H1 (cell line): ENCODE measurements around the gene GRK3. TPM values are rescaled to one million over a fixed set of nuclear protein-coding genes. Genes with fewer than 3 reads are reported as not detected.

Experiments used
- CHD7 ChIP-seq: fragments of 300-600 bp; sonication (generic); IDR thresholded peaks from 2 replicates; pipeline ENCODE4 v1.7.1; 2012; ENCODE audit warnings: low read length, moderate library complexity, mild to moderate bottlenecking, inconsistent platforms; ENCODE audit not compliant: insufficient replicate concordance
- HDAC6 ChIP-seq: IDR thresholded peaks from one replicate; pipeline ENCODE4 v1.7.1; 2012; ENCODE audit warnings: low read depth, mild to moderate bottlenecking, inconsistent platforms, low read length, moderate library complexity
- NRF1 ChIP-seq: IDR thresholded peaks from 2 replicates; pipeline ENCODE4 v1.6.1; 2011; ENCODE audit warnings: mild to moderate bottlenecking, low read depth, low read length, improper control_type of control experiment
- RBBP5 ChIP-seq: IDR thresholded peaks from 2 replicates; pipeline ENCODE4 v1.7.1; 2012; ENCODE audit warnings: low read depth, mild to moderate bottlenecking, inconsistent platforms, low read length, moderate library complexity, borderline replicate concordance
- polyA plus RNA-seq, 7 experiments: library from polyadenylated mRNA; depleted of rRNA in 3 of 7; stranded (reverse) in 5 of 7; unstranded in 2 of 7; fragments of >200 nt in 5 of 7; fragments of 200-250 nt in 2 of 7; gene quantifications; 1 replicate in 5 of 7; 2 replicates in 1 of 7; 4 replicates in 1 of 7; pipeline versions ENCODE4 v1.2.1 to v1.2.3, GENCODE V29; 2011 to 2013; ENCODE audit warnings: missing spikeins in 2 of 7, mixed read lengths in 2 of 7
- total RNA-seq: library from RNA; stranded (reverse); fragmentation: NEBNext Ultra II Directional; extraction: Animal tissue kit (Norgen Biotek cat#: 25700); gene quantifications from 2 replicates; pipeline ENCODE4 v1.2.1, GENCODE V29; 2021

The GRK3 gene
- total and polyA plus RNA-seq, 2 of the 8 experiments (the other 6 are each of a cell fraction or from before 2014, with no cell fraction given) = 7.5 to 35.3 TPM

- TF ChIP-seq CHD7 = no peak
- TF ChIP-seq RBBP5 = no peak
- no peak for TF ChIP-seq NRF1
- TF ChIP-seq HDAC6 = no peak
These were observed 163.6 kb downstream of the GRK3 start (continued) for GRCh38 chr22:25728071-25728470.
